Retina (tissue), 1 donor: Measurements from ENCODE around the gene UNC13A.

Source experiments
- DNase-seq: peaks from one replicate; pipeline ENCODE4 v3.0.0-alpha.2; 2016

UNC13A gene

GRCh38 chr19:17703824-17704463, 15.8 kb upstream of the UNC13A start:
- no peak for DNase-seq

DNA sequence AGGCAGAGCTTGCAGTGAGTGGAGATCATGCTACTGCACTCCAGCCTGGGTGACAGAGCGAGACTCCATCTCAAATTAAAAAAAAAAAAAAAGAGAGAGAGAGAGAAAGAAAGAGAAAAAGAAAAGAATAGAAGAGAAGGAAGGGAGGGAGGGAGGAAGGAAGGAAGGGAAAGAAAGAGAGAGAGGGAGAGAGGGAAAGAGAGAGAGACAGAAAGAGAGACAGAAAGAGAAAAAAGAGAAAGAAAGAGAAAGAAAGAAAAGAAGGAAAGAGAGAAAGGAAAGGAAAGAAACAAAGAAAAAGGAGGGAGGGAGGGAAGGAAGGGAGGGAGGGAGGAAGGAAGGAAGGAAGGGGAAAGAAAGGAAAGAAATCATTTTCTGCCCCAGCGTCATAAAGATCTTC, 7.0 kb upstream of the UNC13A start:
- no peak for DNase-seq

DNA sequence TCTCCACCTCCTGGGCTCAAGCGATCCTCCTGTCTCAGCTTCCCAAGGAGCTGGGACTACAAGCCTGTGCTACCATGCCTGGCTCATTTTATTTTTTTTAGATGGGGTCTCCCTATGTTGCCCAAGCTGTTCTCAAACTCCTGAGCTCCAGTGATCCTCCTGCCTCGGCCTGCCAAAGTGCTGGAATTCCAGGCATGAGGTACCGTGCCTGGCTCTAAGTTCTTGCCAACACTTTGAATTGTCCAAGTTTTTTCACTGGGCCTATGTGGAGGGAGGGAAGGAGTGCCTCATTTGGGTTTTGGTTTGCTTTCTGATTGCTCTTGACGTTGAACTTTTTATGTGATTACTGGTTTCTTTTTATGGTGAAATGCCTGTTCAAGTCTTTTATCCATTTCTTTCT, 4.4 kb upstream of the UNC13A start:
- no peak for DNase-seq

GRCh38 chr19:17688853-17689595, 870 bp upstream of the UNC13A start:
- no peak for DNase-seq

GRCh38 chr19:17687141-17687856, 855 bp downstream of the UNC13A start:
- peak; percentile 44 for DNase-seq

- no peak for DNase-seq
Observed at GRCh38 chr19:17686592-17687024, 1.5 kb downstream of the UNC13A start.

DNA sequence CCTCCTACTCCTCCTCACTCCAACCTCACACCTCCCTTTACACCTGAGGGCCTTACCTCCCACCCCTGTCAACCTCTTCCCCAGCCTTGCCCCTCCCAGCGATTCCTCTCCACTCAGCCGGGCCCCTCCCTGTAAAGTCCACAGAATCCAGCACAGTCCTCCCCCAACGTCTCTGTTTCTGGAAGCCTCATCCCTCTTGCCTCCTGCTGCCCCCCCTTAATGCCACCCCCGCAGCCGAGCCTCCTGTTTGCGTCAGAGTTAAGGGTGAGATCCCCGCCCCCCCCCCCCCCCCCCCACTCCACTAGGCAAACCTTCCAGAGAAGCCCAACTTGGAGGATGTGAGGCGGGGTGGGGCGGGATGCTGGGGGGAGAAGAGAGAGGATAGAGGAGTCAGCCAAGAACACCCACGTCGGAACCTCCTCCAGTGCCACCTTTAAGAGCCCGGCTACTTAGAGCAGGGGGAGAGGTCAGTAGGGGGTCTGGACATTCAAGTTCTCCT, 2.1 kb downstream of the UNC13A start:
- no peak for DNase-seq

GRCh38 chr19:17685451-17686022, 2.6 kb downstream of the UNC13A start:
- no peak for DNase-seq

GRCh38 chr19:17684256-17684655, 3.9 kb downstream of the UNC13A start:
- no peak for DNase-seq

- DNase-seq = no peak
Observed at GRCh38 chr19:17683078-17683477, 5.1 kb downstream of the UNC13A start.

DNA sequence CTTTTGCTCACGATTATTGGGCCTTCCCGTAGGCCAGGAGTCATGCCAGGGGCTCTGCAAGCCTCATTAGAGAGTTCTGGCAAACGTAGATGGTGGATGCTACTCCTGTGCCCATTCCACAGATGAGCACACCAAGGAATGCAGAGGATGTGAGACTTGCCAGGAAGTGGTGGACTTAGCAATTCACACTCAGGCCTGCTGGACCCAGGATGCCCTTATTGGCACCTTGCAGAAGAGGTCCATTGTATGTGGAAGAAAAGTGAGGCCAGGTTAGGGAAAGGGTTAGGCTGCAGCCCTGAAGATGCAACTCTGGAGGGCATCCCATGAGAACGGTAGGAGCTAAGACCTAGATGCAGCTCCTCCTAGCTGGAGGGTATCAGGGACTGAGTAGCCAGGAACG, 5.9 kb downstream of the UNC13A start:
- no peak for DNase-seq

DNA sequence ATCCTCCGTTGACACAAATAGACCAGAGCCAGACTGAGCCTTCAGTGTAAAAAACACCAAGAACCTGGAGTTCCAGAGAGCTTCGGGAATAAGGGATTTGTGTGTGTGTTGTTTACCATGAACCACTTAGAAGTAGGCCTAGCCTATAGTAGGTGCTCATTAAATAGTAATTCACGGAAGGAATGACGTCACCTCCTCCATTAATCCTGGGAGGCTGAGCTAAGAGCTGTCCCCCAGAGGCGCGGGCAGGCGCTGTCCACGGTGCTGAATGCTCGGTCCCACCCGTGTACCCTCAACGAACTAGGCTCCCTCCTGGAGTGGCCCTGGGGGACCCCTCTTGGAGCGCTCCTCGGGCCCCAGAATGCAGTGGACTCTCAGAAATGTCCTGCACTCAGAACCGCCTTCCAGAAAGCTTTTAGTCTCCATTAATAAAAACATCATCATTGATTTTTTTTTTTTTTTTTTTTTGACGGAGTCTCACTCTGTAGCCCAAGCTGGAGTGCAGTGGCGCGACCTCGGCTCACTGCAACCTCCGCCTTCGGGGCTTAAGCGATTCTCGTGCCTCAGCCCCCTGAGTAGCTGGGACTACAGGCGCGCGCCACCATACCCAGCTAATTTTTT, 6.5 kb downstream of the UNC13A start:
- peak; percentile 61 for DNase-seq

- peak; percentile 67 for DNase-seq
Observed at GRCh38 chr19:17680230-17680722, 7.9 kb downstream of the UNC13A start.

- no peak for DNase-seq
Observed at GRCh38 chr19:17679526-17680229, 8.5 kb downstream of the UNC13A start.

GRCh38 chr19:17678836-17679235, 9.3 kb downstream of the UNC13A start:
- DNase-seq = no peak

DNA sequence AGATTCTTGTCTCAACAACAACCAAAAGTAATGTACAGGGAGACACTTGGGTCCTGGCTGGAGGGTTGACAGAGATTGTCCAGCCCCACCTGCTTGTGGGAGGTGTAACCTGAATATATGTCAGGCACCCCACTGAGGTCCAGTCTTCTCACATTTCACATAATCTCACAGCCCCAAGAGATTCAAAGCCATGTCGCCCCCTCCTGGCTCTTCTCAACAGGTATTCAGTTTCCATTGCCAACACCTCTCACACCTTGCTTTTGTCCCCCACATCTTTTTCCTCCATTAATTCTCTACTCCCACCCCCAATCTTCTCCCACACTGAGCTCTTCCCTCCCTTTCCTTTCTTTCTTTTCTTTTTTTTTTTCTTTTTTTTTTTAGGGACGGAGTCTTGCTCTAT, 11.2 kb downstream of the UNC13A start:
- no peak for DNase-seq

DNA sequence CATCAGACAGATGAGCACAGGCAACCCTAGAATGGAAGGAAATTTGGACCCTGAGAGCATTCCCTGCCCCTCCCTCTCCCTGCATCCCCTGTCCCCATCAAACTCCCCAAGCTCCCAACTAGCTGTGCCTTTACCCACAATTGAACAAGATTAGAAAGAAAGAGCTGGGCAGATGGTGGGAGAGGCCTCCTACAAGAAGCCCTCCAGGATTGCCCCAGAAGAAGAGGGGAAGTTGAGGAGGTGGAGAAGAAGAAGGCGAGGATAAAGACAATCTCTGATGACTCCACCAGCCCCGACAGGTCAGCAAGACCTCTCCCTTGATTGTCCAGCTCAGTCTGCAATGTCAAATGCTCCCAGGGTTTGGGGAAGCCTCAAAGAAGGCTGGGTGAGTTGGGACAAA, 11.9 kb downstream of the UNC13A start:
- no peak for DNase-seq

DNA sequence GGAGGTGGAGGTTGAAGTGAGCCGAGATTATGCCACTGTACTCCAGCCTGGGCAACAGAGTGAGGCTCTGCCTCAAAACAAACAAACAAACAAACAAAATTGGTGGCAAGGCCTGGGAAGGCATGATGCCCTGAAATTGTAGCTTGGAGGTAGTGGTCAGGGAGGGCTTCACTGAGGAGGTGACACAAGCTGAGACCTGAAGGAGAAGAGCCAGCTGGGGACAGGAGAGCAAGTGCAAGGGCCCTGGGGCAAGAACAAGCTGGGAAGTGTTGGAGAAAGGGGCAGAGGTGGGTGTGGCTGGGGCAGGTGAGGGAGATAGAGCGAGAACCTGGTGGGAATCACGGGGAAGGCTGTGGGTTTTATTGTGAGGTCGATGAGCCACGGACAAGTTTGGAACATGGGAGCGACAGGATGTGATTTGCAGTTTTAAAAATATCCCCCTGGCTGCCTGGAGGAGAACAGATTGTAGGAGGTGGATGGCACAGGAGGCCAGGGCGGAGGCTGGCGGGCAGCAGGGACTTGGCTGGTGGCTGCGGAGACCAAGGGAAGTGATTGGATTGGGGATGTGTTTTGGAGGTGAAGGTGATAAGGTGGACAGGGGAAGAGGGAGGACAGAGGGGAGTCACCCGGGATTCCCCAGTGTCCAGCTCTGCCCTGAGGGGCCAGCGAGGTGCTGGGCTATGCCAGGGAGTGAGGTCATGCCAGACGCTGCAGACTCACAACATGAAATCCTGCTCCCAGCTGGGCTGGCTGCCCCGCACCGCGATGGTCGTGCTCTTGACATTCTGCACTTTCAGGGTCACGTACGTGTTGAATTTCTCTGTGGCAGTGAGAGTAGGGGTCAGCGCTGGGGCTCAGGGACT, 14.0 kb downstream of the UNC13A start:
- no peak for DNase-seq

DNA sequence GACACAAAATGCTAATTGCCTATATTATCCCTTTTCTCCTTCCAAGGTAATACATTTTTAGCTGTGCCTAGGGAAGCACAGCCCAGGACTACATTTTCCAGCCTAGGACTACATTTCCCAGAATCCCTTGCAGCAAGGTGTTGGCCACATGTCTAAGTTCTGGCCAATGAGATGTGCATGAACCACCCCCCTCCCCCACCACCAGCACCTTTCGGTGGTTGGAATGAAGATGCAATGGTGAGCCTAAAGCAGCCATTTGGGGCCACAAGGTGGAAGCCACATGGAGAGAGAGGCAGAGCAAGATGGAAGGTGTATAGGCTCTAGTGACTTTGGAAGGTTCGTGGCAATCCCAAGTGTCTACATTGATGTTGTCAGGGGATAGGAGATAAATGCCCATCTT, 16.2 kb downstream of the UNC13A start:
- no peak for DNase-seq

DNA sequence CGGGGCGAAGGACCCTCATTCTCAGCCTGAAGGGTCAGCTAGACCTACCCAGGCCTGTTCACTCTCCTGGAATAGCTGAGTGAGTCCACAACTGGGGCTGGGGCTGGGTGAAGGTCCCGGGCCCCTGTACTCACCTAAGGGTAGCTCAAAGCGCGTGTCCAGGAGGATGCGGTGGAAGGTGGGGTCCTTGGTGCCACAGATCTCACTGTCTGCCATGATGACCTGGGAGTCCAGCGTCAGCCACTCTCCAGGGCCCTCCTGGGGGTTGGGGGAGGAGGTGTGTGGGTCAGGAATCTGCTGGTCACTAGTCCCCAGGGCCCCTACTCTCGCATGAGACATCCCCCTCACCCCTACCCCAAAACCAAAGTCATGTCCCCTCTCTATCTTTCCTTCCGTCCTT, 18.7 kb downstream of the UNC13A start:
- DNase-seq = no peak

DNA sequence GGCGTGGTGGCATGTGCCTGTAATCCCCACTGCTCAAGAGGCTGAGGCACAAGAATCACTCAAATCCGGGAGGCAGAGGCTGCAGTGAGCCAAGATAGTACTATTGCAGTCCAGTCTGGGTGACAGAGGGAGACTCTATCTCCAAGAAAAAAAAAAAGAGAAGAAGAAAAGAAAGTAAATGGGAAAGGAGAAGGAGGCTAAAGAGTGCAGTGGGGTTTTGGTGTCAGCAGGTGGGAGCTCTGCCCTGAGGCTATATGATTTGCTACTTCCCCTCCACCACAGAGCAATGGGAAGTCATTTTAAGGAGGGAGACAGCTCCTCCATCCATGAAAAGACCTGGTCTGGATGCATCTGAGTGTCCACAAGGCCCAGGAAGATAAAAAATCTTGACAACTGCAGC, 23.1 kb downstream of the UNC13A start:
- DNase-seq = no peak
